ENCODE results near the gene PBXIP1. TPM values are rescaled to one million over a fixed set of nuclear protein-coding genes. Genes with fewer than 3 reads are reported as not detected.
A peak's percentile ranks its signal among the peaks of the same experiment; 100 is the strongest.

The PBXIP1 gene
- total and polyA plus RNA-seq, 2 of the 13 experiments (the other 11 are each of a cell fraction or from before 2014, with no cell fraction given), result 16.3 to 31.9 TPM

DNA sequence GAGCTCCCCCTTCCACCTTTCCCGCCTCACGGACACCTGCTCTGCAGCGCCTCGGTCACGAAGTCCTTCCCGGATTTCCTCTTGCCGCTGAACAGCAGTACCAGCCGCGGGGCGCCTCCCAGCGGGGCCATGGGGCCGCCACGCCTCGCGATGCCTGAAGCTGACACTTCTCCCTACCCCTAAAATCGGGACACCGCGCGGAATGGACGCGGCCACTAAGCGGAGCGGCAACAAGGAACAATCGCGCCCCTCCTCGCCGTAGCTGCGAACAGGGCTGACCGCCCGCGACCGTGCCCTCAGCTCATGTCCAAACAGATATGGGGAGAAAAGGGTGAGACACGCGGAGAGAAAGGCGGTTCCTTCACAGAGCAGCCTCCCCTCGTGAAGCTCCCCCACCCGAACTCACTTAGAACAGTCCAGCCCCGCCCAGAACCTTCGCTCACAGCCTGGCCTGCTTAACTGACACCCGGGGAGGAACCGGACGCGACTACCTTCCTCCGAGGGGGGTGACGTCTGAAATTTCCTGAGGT is 19.3 kb downstream of the PBXIP1 start, which contains the start of gene PMVK (continued):
- TF ChIP-seq, protein P1, sequence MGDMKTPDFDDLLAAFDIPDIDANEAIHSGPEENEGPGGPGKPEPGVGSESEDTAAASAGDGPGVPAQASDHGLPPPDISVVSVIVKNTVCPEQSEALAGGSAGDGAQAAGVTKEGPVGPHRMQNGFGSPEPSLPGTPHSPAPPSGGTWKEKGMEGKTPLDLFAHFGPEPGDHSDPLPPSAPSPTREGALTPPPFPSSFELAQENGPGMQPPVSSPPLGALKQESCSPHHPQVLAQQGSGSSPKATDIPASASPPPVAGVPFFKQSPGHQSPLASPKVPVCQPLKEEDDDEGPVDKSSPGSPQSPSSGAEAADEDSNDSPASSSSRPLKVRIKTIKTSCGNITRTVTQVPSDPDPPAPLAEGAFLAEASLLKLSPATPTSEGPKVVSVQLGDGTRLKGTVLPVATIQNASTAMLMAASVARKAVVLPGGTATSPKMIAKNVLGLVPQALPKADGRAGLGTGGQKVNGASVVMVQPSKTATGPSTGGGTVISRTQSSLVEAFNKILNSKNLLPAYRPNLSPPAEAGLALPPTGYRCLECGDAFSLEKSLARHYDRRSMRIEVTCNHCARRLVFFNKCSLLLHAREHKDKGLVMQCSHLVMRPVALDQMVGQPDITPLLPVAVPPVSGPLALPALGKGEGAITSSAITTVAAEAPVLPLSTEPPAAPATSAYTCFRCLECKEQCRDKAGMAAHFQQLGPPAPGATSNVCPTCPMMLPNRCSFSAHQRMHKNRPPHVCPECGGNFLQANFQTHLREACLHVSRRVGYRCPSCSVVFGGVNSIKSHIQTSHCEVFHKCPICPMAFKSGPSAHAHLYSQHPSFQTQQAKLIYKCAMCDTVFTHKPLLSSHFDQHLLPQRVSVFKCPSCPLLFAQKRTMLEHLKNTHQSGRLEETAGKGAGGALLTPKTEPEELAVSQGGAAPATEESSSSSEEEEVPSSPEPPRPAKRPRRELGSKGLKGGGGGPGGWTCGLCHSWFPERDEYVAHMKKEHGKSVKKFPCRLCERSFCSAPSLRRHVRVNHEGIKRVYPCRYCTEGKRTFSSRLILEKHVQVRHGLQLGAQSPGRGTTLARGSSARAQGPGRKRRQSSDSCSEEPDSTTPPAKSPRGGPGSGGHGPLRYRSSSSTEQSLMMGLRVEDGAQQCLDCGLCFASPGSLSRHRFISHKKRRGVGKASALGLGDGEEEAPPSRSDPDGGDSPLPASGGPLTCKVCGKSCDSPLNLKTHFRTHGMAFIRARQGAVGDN (CRISPR knock-in tag; IDR thresholded peaks at IDR 0.05), result peak; percentile 100
- TF ChIP-seq ZNF746 (CRISPR knock-in tag; IDR thresholded peaks at IDR 0.05), result peak; percentile 83
- no peak for TF ChIP-seq RBM22 (optimal IDR thresholded peaks at IDR 0.05; ENCODE audit: low read length)
- TF ChIP-seq, protein P2, sequence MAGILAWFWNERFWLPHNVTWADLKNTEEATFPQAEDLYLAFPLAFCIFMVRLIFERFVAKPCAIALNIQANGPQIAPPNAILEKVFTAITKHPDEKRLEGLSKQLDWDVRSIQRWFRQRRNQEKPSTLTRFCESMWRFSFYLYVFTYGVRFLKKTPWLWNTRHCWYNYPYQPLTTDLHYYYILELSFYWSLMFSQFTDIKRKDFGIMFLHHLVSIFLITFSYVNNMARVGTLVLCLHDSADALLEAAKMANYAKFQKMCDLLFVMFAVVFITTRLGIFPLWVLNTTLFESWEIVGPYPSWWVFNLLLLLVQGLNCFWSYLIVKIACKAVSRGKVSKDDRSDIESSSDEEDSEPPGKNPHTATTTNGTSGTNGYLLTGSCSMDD (CRISPR knock-in tag; IDR thresholded peaks at IDR 0.05), result peak; percentile 92
- TF ChIP-seq TCF7 (IDR thresholded peaks at IDR 0.05; ENCODE audit: low read depth), result no peak; the same call in 1 of the 2 replicates
- no peak for TF ChIP-seq PHB2 (IDR thresholded peaks at IDR 0.05; ENCODE audit: partially characterized antibody)
- 0 out of 2 replicates have a peak, but pooled peaks have one; percentile 39 for TF ChIP-seq SIN3B (IDR thresholded peaks at IDR 0.05; ENCODE audit: low read length)
- peak; percentile 90 for TF ChIP-seq GFI1 (CRISPR knock-in tag; IDR thresholded peaks at IDR 0.05; ENCODE audit: borderline replicate concordance)
- peak; percentile 82 for TF ChIP-seq GATAD2A (CRISPR knock-in tag; IDR thresholded peaks at IDR 0.05)
- TF ChIP-seq YY1 (IDR thresholded peaks at IDR 0.05; ENCODE audit: insufficient read depth, insufficient replicate concordance, low read depth, low read length), result peak; percentile 74
- peak; percentile 51; the same call in 1 of the 2 replicates for TF ChIP-seq HMG20A (CRISPR knock-in tag; IDR thresholded peaks at IDR 0.05; ENCODE audit: borderline replicate concordance)
- TF ChIP-seq ZNF883 (CRISPR knock-in tag; IDR thresholded peaks at IDR 0.05; ENCODE audit: not compliant biosample characterization), result peak; percentile 100
- TF ChIP-seq, protein P3, sequence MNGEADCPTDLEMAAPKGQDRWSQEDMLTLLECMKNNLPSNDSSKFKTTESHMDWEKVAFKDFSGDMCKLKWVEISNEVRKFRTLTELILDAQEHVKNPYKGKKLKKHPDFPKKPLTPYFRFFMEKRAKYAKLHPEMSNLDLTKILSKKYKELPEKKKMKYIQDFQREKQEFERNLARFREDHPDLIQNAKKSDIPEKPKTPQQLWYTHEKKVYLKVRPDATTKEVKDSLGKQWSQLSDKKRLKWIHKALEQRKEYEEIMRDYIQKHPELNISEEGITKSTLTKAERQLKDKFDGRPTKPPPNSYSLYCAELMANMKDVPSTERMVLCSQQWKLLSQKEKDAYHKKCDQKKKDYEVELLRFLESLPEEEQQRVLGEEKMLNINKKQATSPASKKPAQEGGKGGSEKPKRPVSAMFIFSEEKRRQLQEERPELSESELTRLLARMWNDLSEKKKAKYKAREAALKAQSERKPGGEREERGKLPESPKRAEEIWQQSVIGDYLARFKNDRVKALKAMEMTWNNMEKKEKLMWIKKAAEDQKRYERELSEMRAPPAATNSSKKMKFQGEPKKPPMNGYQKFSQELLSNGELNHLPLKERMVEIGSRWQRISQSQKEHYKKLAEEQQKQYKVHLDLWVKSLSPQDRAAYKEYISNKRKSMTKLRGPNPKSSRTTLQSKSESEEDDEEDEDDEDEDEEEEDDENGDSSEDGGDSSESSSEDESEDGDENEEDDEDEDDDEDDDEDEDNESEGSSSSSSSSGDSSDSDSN (CRISPR knock-in tag; IDR thresholded peaks at IDR 0.05), result peak; percentile 85
- TF ChIP-seq MAFK (conservative IDR thresholded peaks at IDR 0.05 in 1 of 2, IDR thresholded peaks at IDR 0.05 in 1 of 2; ENCODE audit: low read length in 2 of 2), result no peak
- TF ChIP-seq ARHGAP35 (CRISPR knock-in tag; IDR thresholded peaks at IDR 0.05; ENCODE audit: borderline replicate concordance), result peak; percentile 98
- TF ChIP-seq, protein P4, sequence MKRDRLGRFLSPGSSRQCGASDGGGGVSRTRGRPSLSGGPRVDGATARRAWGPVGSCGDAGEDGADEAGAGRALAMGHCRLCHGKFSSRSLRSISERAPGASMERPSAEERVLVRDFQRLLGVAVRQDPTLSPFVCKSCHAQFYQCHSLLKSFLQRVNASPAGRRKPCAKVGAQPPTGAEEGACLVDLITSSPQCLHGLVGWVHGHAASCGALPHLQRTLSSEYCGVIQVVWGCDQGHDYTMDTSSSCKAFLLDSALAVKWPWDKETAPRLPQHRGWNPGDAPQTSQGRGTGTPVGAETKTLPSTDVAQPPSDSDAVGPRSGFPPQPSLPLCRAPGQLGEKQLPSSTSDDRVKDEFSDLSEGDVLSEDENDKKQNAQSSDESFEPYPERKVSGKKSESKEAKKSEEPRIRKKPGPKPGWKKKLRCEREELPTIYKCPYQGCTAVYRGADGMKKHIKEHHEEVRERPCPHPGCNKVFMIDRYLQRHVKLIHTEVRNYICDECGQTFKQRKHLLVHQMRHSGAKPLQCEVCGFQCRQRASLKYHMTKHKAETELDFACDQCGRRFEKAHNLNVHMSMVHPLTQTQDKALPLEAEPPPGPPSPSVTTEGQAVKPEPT (CRISPR knock-in tag; IDR thresholded peaks at IDR 0.05; ENCODE audit: low read depth), result peak; percentile 99
- peak; percentile 91 for TF ChIP-seq ELF4 (CRISPR knock-in tag; IDR thresholded peaks at IDR 0.05; ENCODE audit: borderline replicate concordance)
- TF ChIP-seq, protein P5, sequence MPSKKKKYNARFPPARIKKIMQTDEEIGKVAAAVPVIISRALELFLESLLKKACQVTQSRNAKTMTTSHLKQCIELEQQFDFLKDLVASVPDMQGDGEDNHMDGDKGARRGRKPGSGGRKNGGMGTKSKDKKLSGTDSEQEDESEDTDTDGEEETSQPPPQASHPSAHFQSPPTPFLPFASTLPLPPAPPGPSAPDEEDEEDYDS (CRISPR knock-in tag; IDR thresholded peaks at IDR 0.05), result peak; percentile 77; the same call in 1 of the 2 replicates
- TF ChIP-seq MED8 (CRISPR knock-in tag; IDR thresholded peaks at IDR 0.05; ENCODE audit: insufficient replicate concordance), result peak; percentile 85
- peak; percentile 96; the same call in 1 of the 2 replicates for TF ChIP-seq MTF2 (CRISPR knock-in tag; IDR thresholded peaks at IDR 0.05; ENCODE audit: borderline replicate concordance)
